HepG2 (cell line): Measurements from ENCODE around the gene TP73. TPM values are rescaled to one million over a fixed set of nuclear protein-coding genes. Genes with fewer than 3 reads are reported as not detected.

ENCODE experiments used
- ARHGAP35 ChIP-seq: sonication (generic); formaldehyde crosslinking; IDR thresholded peaks from 2 replicates; pipeline ENCODE4 v1.9.0; 2022; ENCODE audit warnings: mild to moderate bottlenecking, inconsistent platforms, moderate library complexity, missing genetic modification reagents, borderline replicate concordance
- CERS6 ChIP-seq: sonication (generic); formaldehyde crosslinking; IDR thresholded peaks from 2 replicates; pipeline ENCODE4 v1.5.0; 2020; ENCODE audit warnings: missing genetic modification reagents
- ELF3 ChIP-seq: IDR thresholded peaks from 2 replicates; pipeline ENCODE4 v1.6.1; 2016; ENCODE audit warnings: missing genetic modification reagents, missing compliant biosample characterization
- ETS1 ChIP-seq: sonication (generic); formaldehyde crosslinking; IDR thresholded peaks from 2 replicates; pipeline ENCODE4 v1.4.0; 2020; ENCODE audit warnings: missing genetic modification reagents
- FOXA1 ChIP-seq, 2 experiments: fragments of 450-650 bp in 1 of 2; sonication (generic) in 1 of 2; formaldehyde crosslinking in 1 of 2; IDR thresholded peaks; 2 replicates each; pipeline versions ENCODE4 v1.4.0 to v1.6.1; 2016 to 2020; ENCODE audit warnings: missing genetic modification reagents in 1 of 2
- ISL2 ChIP-seq: sonication (generic); formaldehyde crosslinking; IDR thresholded peaks from 2 replicates; pipeline ENCODE4 v1.5.0; 2020; ENCODE audit warnings: missing genetic modification reagents
- PCBP1 ChIP-seq: fragments of 200-400 bp; formaldehyde crosslinking; IDR thresholded peaks from 2 replicates; pipeline ENCODE4 v1.6.1; 2017; ENCODE audit warnings: mild to moderate bottlenecking, low read depth, low read length, borderline replicate concordance
- PPARG ChIP-seq: conservative IDR thresholded peaks from 2 replicates; pipeline ENCODE4 v1.6.1; 2016; ENCODE audit warnings: missing biosample characterization, missing genetic modification reagents
- RCOR2 ChIP-seq: IDR thresholded peaks from 2 replicates; pipeline ENCODE4 v1.6.1; 2016; ENCODE audit warnings: missing biosample characterization, missing genetic modification reagents
- RFX5 ChIP-seq: IDR thresholded peaks from 2 replicates; pipeline ENCODE4 v1.6.1; 2011; ENCODE audit warnings: low read depth, low read length, improper control_type of control experiment
- ZGPAT ChIP-seq: IDR thresholded peaks from 2 replicates; pipeline ENCODE4 v1.6.1; 2016; ENCODE audit warnings: mild to moderate bottlenecking
- ZMYM3 ChIP-seq: sonication (generic); formaldehyde crosslinking; IDR thresholded peaks from 2 replicates; pipeline ENCODE4 v1.5.1; 2020; ENCODE audit warnings: mild to moderate bottlenecking, missing genetic modification reagents
- ZNF230 ChIP-seq: sonication (generic); formaldehyde crosslinking; IDR thresholded peaks from 2 replicates; pipeline ENCODE4 v1.4.0; 2020; ENCODE audit warnings: mild to moderate bottlenecking, missing genetic modification reagents
- ZNF30 ChIP-seq: sonication (generic); formaldehyde crosslinking; IDR thresholded peaks from 2 replicates; pipeline ENCODE4 v1.5.0; 2020; ENCODE audit warnings: mild to moderate bottlenecking, missing genetic modification reagents
- ZNF609 ChIP-seq: sonication (generic); formaldehyde crosslinking; IDR thresholded peaks from 2 replicates; pipeline ENCODE4 v1.4.0; 2020; ENCODE audit warnings: mild to moderate bottlenecking, missing genetic modification reagents, borderline replicate concordance
- ZNF672 ChIP-seq: sonication (generic); formaldehyde crosslinking; IDR thresholded peaks from 2 replicates; pipeline ENCODE4 v1.8.1; 2022; ENCODE audit warnings: missing genetic modification reagents
- ZNF773 ChIP-seq: sonication (generic); formaldehyde crosslinking; IDR thresholded peaks from 2 replicates; pipeline ENCODE4 v1.4.0; 2020; ENCODE audit warnings: missing genetic modification reagents, borderline replicate concordance
- ZXDC ChIP-seq: sonication (generic); formaldehyde crosslinking; IDR thresholded peaks from 2 replicates; pipeline ENCODE4 v1.5.0; 2020; ENCODE audit warnings: mild to moderate bottlenecking, missing genetic modification reagents
- ZZZ3 ChIP-seq: sonication (generic); formaldehyde crosslinking; IDR thresholded peaks from 2 replicates; pipeline ENCODE4 v1.4.0; 2020; ENCODE audit warnings: missing genetic modification reagents, mild to moderate bottlenecking, borderline replicate concordance
- polyA plus RNA-seq, 8 experiments: library from polyadenylated mRNA; depleted of rRNA in 3 of 8; stranded (reverse) in 7 of 8; unstranded in 1 of 8; fragments of >200 nt; fragmentation: Illumina TruSeq in 4 of 8; extraction: Trizol in 4 of 8; gene quantifications; 2 replicates each; pipeline versions ENCODE4 v1.2.1 to v1.2.3, GENCODE V29; 2011 to 2016; ENCODE audit warnings: low read depth in 4 of 8, missing spikeins in 1 of 8, mixed read lengths in 1 of 8; ENCODE audit not compliant: insufficient read depth in 1 of 8
- total RNA-seq, 5 experiments: library from RNA; depleted of rRNA; stranded (reverse); fragments of >200 nt; fragmentation: Illumina TruSeq; extraction: Trizol; gene quantifications; 2 replicates each; pipeline ENCODE4 v1.2.3, GENCODE V29; 2016; ENCODE audit warnings: low read depth in 1 of 5

TP73 gene
- total and polyA plus RNA-seq, 2 of the 13 experiments (the other 11 are each of a cell fraction or from before 2014, with no cell fraction given) = 0.49 to 1.1 TPM

GRCh38 chr1:3746830-3747521 lies 94.7 kb downstream of the TP73 start (continued):
- TF ChIP-seq ZNF609 (CRISPR knock-in tag) (no peak), RCOR2 (CRISPR knock-in tag) (no peak), ZMYM3 (CRISPR knock-in tag) (no peak), ZZZ3 (CRISPR knock-in tag) (no peak), ARHGAP35 (CRISPR knock-in tag) (no peak), FOXA1 (IDR thresholded peaks at IDR 0.05) (no peak), FOXA1 (CRISPR knock-in tag; IDR thresholded peaks at IDR 0.05) (no peak), ETS1 (no peak), RFX5 (no peak), ISL2 (CRISPR knock-in tag) (peak; percentile 29; the same call in 1 of the 2 replicates), ZNF30 (no peak), PPARG (no peak), ZNF773 (no peak), ZGPAT (CRISPR knock-in tag) (peak; percentile 53; the same call in 1 of the 2 replicates), ZNF672 (CRISPR knock-in tag) (no peak), PCBP1 (no peak), ELF3 (CRISPR knock-in tag) (no peak), ZXDC (CRISPR knock-in tag) (no peak), CERS6 (CRISPR knock-in tag) (no peak), ZNF230 (no peak)
